Endothelial cell of umbilical vein (primary cell): Measurements from ENCODE around the gene FECH. TPM values are rescaled to one million over a fixed set of nuclear protein-coding genes. Genes with fewer than 3 reads are reported as not detected.

Source experiments
- BruUV-seq: library from RNA; stranded (reverse); fragments of 400-500 nt; replicated peaks from 2 replicates; lab custom pipeline; 2021; lab: Mats Ljungman, UMichigan
- CTCF ChIA-PET: fragments of 300-600, 350-600 bp; sonication (Branson Sonifier 250); formaldehyde crosslinking; loops from one replicate; lab custom pipeline; 2021; ENCODE audit warnings: antibody characterized with exemption, inconsistent platforms; lab: Charles Lee
- POLR2A ChIA-PET: fragments of 300-600, 350-600 bp; sonication (Branson Sonifier 250); formaldehyde crosslinking; loops from one replicate; lab custom pipeline; 2021; ENCODE audit warnings: antibody characterized with exemption, inconsistent platforms; lab: Charles Lee
- DNase-seq: peaks from one replicate; pipeline ENCODE4 v3.0.0-alpha.2; 2011; ENCODE audit warnings: low read depth, low spot score
- FAIRE-seq: peaks from 2 replicates; lab custom pipeline; 2011; peaks lifted over from hg19 to GRCh38; lab: Jason Lieb, UNC
- H2AFZ ChIP-seq: 2 replicates; pipeline ENCODE4 v1.6.0; 2012; ENCODE audit warnings: low read depth, low read length, control low read depth, inconsistent platforms
- H3K27ac ChIP-seq: 2 replicates; pipeline ENCODE4 v1.5.1; 2011; ENCODE audit warnings: low read depth, mild to moderate bottlenecking, control low read depth, low read length, moderate library complexity; ENCODE audit not compliant: insufficient read depth
- H3K27me3 ChIP-seq, 2 experiments: 2 replicates each; pipeline versions ENCODE4 v1.6.0 to v1.6.1; 2011; ENCODE audit warnings: low read length in 2 of 2, mixed read lengths in 1 of 2; ENCODE audit not compliant: control insufficient read depth in 2 of 2, insufficient read depth in 2 of 2
- H3K36me3 ChIP-seq, 2 experiments: 2 replicates in 1 of 2; 3 replicates in 1 of 2; pipeline ENCODE4 v1.5.1; 2011; ENCODE audit warnings: low read length in 2 of 2, mild to moderate bottlenecking in 1 of 2, moderate library complexity in 1 of 2; ENCODE audit not compliant: control insufficient read depth in 2 of 2, insufficient read depth in 2 of 2; ENCODE audit errors: extremely low read depth in 1 of 2
- H3K4me1 ChIP-seq: 3 replicates; pipeline ENCODE4 v1.5.1; 2011; ENCODE audit warnings: mild to moderate bottlenecking, low read length; ENCODE audit not compliant: control insufficient read depth, insufficient read depth; ENCODE audit errors: extremely low read depth
- H3K4me2 ChIP-seq: 2 replicates; pipeline ENCODE4 v1.6.1; 2011; ENCODE audit warnings: low read length, control low read depth, mixed read lengths; ENCODE audit not compliant: insufficient read depth
- H3K4me3 ChIP-seq, 3 experiments: fragments of 200-600 bp in 1 of 3; sonication (generic), shearing (Covaris generic) in 1 of 3; replicated peaks in 1 of 3; 2 replicates each; pipeline ENCODE4 v1.5.1; 2011 to 2016; ENCODE audit warnings: control low read depth in 3 of 3, low read length in 3 of 3, mild to moderate bottlenecking in 2 of 3, inconsistent platforms in 1 of 3, low read depth in 1 of 3, moderate library complexity in 1 of 3; ENCODE audit not compliant: insufficient read depth in 1 of 3
- H3K79me2 ChIP-seq: 2 replicates; pipeline ENCODE4 v1.6.0; 2012; ENCODE audit warnings: low read length, inconsistent platforms; ENCODE audit not compliant: control insufficient read depth, insufficient read depth
- H3K9ac ChIP-seq: replicated peaks from 2 replicates; pipeline ENCODE3; 2011; ENCODE audit warnings: low read length, control low read depth; ENCODE audit not compliant: insufficient read depth; ENCODE audit errors: extremely low read depth
- H3K9me1 ChIP-seq: replicated peaks from 3 replicates; pipeline ENCODE4 v1.6.0; 2011; ENCODE audit warnings: mild to moderate bottlenecking, low read length; ENCODE audit not compliant: control insufficient read depth, insufficient read depth; ENCODE audit errors: extremely low read depth
- H3K9me3 ChIP-seq: replicated peaks from 2 replicates; pipeline ENCODE4 v1.5.1; 2012; ENCODE audit warnings: low read length, inconsistent platforms; ENCODE audit not compliant: control insufficient read depth, insufficient read depth
- H4K20me1 ChIP-seq: replicated peaks from 2 replicates; pipeline ENCODE3; 2011; ENCODE audit warnings: mild to moderate bottlenecking, low read length; ENCODE audit not compliant: control insufficient read depth, insufficient read depth; ENCODE audit errors: extremely low read depth
- CTCF ChIP-seq, 2 donors: IDR thresholded peaks; 1 replicate in 1 of 2; 2 replicates in 1 of 2; pipeline ENCODE4 v1.5.1; 2011; ENCODE audit warnings: low read length in 2 of 2, mild to moderate bottlenecking in 2 of 2, moderate library complexity in 2 of 2, control low read depth in 1 of 2, inconsistent platforms in 1 of 2, low read depth in 1 of 2; ENCODE audit not compliant: insufficient read depth in 1 of 2; ENCODE audit errors: extremely low read depth in 1 of 2
- GATA2 ChIP-seq: IDR thresholded peaks from 2 replicates; pipeline ENCODE4 v1.7.0; 2011; ENCODE audit warnings: low read depth, mild to moderate bottlenecking, moderate library complexity, mixed read lengths, low read length; ENCODE audit not compliant: insufficient read length, insufficient read depth
- JUN ChIP-seq: IDR thresholded peaks from 2 replicates; pipeline ENCODE4 v1.6.1; 2011; ENCODE audit warnings: borderline replicate concordance, low read depth; ENCODE audit not compliant: insufficient read length, insufficient read depth
- MYC ChIP-seq: IDR thresholded peaks from one replicate; pipeline ENCODE4 v1.6.1; 2011; ENCODE audit warnings: mild to moderate bottlenecking, low read depth, low read length
- POLR2AphosphoS5 ChIP-seq: IDR thresholded peaks from 2 replicates; pipeline ENCODE4 v1.6.1; 2012; ENCODE audit warnings: low read depth, mild to moderate bottlenecking, control low read depth, low read length, moderate library complexity; ENCODE audit not compliant: insufficient read depth
- dilution Hi-C: fragments of 300-500 bp; cut with MboI; formaldehyde crosslinking; loops from one replicate; pipeline ENCODE4 v1.15.0; 2019; ENCODE audit warnings: low sequenced_read_pairs; ENCODE audit not compliant: extremely low pct_ligation_motif_present
- intact Hi-C: fragments of 100-400 bp; cut with micrococcal nuclease; formaldehyde crosslinking; loops from one replicate; pipeline ENCODE4 v1.10.0; 2022
- polyA plus RNA-seq, 4 experiments: library from polyadenylated mRNA; depleted of rRNA in 3 of 4; stranded (reverse) in 3 of 4; unstranded in 1 of 4; fragments of >200 nt; gene quantifications; 2 replicates each; pipeline versions ENCODE4 v1.2.1 to v1.2.3, GENCODE V29; 2011 to 2012; ENCODE audit warnings: missing spikeins in 1 of 4
- total RNA-seq: library from RNA; stranded (reverse); gene quantifications from 2 replicates; pipeline ENCODE4 v1.2.3, GENCODE V29; 2021

The FECH gene
- total and polyA plus RNA-seq, 2 donors (not counting 3 experiments of a cell fraction or from before 2014, with no cell fraction given): 25.3 to 27.9 TPM

- no peak overlapping the region for H3K27ac ChIP-seq
- TF ChIP-seq POLR2AphosphoS5 (no peak), MYC (no peak), CTCF (IDR thresholded peaks at IDR 0.05; ENCODE audit: extremely low read depth in 1 of 2, insufficient read depth in 1 of 2, low read depth in 1 of 2, low read length in 2 of 2) (no peak), GATA2 (no peak)
- H3K4me1 ChIP-seq: no peaks in the 10 kb centered on the region
- ChIA-PET POLR2A (no interaction called here), CTCF (no interaction called here)
- FAIRE-seq (no peak), DNase-seq (no peak)
- H3K4me2 ChIP-seq: no peak overlapping the region
- H3K27me3 ChIP-seq: peaks cover 0 to 3% of the 10 kb centered on the region in 2 experiments
- no peaks in the 10 kb centered on the region for H4K20me1 ChIP-seq
- intact Hi-C loops (no loop called here), dilution Hi-C loops (no loop called here)
- H3K9me1 ChIP-seq: no peaks in the 10 kb centered on the region
- BruUV-seq: no TSS peak
- H3K9ac ChIP-seq: no peak overlapping the region
- no peaks in the 10 kb centered on the region for H3K79me2 ChIP-seq
- no peak overlapping the region for H2AFZ ChIP-seq
- H3K9me3 ChIP-seq: no peaks in the 10 kb centered on the region
- H3K4me3 ChIP-seq: no peak overlapping the region
- no peaks in the 10 kb centered on the region for H3K36me3 ChIP-seq
Observed at GRCh38 chr18:57533006-57533867, 53.3 kb downstream of the FECH start.

- Histone ChIP-seq H2AFZ (no peak overlapping the region), H3K4me3 (no peak overlapping the region), H3K9ac (no peak overlapping the region), H3K36me3 (no peaks in the 10 kb centered on the region), H3K27me3 (peaks cover 0 to 3% of the 10 kb centered on the region in 2 experiments), H3K4me1 (no peaks in the 10 kb centered on the region), H4K20me1 (no peaks in the 10 kb centered on the region), H3K79me2 (no peaks in the 10 kb centered on the region), H3K4me2 (no peak overlapping the region), H3K9me3 (no peaks in the 10 kb centered on the region), H3K9me1 (no peaks in the 10 kb centered on the region), H3K27ac (no peak overlapping the region)
- ChIA-PET POLR2A (no interaction called here), CTCF (no interaction called here)
- dilution Hi-C loops: no loop called here
- no TSS peak for BruUV-seq
- intact Hi-C loops: no loop called here
- TF ChIP-seq JUN: no peak
- DNase-seq (no peak), FAIRE-seq (no peak)
Observed at GRCh38 chr18:57529151-57529550, 57.4 kb downstream of the FECH start.
